OCI-M2 (cell line): ENCODE measurements around the gene CPE.
"Not testable (repeated sequence)": the region's sequence is repeated elsewhere in the genome, so short reads cannot be mapped to it uniquely, and the experiment has no call there.

Experiments used
- DNase-seq: peaks from one replicate; lab custom pipeline; 2025; ENCODE audit not compliant: unreplicated experiment; lab: John Stamatoyannopoulos, UW

Gene CPE

DNA sequence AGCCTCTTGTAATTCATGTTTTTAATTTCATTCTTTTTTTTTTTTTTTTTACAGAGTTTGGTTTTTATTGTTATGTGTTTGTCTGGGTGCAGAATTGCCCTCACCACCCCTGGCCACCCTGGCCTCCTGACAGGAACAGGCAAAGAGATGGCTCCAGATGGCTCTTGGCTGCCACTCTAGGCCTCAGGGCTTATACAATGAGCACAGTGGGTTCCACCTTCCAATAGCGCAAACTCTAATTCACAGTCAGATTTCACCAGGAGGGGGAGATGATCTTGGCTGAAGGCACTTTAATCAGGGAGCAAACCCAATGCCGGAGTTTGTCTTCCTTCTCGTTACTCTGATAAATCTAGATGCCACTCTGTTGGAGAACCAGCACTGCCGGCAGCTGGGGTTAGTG is 24.8 kb downstream of the CPE start:
- no peak for DNase-seq

DNA sequence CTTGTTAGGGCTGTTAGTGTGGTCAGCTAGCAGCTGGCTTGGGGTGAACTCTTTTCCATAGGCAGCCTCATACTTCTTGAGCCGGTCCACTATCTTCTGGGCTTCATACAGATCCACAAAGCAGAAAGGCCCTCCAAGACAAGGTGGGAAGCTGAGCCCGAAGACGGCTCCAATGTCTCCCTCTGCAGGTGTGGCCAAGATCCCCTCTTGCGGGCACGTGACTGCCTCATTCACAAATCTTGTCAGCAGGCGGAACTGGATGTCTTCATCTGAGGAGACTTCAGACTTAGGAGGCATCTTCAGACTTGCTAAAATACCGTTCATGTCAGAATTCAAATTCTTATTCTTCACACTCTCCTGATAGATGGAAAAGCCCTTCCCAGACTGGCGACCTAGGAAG is 25.3 kb downstream of the CPE start:
- no peak for DNase-seq

DNA sequence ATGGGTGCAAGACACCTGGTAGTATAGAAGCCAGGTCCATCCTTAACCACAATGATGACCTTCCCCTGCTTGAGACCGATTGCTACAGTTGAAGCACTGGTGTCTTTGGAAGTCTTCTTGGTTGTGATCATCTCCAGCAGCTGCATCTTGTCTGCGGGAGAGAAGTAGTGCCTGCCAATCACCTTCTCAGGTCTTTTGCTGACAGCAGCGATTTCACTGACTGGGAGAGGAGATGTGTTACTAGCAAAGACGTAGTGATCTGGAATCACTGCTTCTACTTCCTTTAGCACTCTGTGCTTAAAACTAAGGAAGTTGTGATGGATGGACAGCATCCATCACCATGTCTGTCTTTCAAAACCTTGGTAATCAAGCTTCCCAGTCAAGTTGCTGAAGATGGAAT is 25.9 kb downstream of the CPE start:
- no peak for DNase-seq

- no peak for DNase-seq
Observed at GRCh38 chr4:165410214-165410613, 31.4 kb downstream of the CPE start.

DNA sequence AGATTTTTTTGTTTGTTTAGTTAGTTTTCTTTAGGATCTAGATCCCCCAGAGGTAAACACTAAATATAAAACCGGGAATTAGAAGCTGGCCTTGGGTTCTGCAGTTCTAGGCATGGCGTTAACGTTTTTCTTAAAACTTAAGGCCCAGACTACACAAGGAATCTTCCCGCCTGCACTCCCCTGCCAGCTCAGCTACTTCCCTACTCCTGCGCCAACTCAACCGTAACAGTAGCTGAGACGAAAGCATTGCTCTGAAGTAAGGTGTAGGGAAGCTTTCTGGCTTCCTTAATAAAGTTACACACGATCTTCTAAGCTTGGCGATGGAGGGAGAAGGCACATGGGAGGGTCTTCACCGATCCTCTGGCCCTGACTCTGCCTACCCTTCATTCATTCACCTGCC is 37.1 kb downstream of the CPE start:
- no peak for DNase-seq

DNA sequence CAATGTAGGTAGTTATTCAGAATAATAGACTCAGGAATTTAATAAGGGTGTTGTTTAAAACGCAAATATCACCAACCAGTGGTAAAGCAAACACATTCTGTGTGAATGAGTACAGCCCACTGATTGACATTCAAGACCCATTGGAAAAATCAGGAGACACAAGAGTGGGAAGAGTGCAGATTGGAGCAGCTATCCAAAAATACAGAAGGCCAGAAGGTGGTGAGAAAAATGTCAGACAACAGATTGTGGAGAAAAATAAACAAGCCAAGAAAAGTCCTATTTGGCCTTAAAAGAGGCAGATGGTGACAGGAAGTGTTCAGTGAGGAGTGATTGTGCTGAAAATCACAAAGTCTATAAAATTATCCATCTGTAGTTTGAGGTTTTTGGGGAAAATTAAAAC is 39.3 kb downstream of the CPE start:
- no peak for DNase-seq

GRCh38 chr4:165425629-165426028 is 46.8 kb downstream of the CPE start:
- DNase-seq: no peak

DNA sequence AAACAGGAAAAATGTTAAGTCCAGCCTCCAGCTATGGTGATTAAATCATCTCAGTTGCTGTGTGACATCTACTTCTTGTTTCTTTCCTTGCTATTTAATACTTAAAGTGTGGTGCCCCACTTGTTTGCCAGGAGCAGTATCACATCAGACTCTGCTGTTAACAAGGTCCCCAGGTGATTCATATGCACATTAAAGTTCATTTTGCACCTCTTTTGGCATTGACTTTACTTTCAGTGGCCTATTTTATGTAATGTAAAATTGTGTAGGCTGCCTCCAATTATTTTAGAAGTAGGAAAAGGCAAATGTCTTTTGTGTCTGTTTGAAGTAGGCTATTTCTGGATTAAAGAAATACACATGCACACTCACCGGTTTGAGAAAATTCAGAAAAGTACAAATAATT is 47.5 kb downstream of the CPE start:
- DNase-seq: no peak

- no peak for DNase-seq
Observed at GRCh38 chr4:165426823-165427222, 48.0 kb downstream of the CPE start.

GRCh38 chr4:165428957-165429356 is 50.1 kb downstream of the CPE start:
- DNase-seq: no peak

- DNase-seq: no peak
Observed at GRCh38 chr4:165433529-165433928, 54.7 kb downstream of the CPE start.

GRCh38 chr4:165437691-165438090 is 58.9 kb downstream of the CPE start:
- no peak for DNase-seq

GRCh38 chr4:165439344-165439743 is 60.5 kb downstream of the CPE start:
- no peak for DNase-seq

- DNase-seq: no peak
Observed at GRCh38 chr4:165439981-165440380, 61.2 kb downstream of the CPE start.

DNA sequence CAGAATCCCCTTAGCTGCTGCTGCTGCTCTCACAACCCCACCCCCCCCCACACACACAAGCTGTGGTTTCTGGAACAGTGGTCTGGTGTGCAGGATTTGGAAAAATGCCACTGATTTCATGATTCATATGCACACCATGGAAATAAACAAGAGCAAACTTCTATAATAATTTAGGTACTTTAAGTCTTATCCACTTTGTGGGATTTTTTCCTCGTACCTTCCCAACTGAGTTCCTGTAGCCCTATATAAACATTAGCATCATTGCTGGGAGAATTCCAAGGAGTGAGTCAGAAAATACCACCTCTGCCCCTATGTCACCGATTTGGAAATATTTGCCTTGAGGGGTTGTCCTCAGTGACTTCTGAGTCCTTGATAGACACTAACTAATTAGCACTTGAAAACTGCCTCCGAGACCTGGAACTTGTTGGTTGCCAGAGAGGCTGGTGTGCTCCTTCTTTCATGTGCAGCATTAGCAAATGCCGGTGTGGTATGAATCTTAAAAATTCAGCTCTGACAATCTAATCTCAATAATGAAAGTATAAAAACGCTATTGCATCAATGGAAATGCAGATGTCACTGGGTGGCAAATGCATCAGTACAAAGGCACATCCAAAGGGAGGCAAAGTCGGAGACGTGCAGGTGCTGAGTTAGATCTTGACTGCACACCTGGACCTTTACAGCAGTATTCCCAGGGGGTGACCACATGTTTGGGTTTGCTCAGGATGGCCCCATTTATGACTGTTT is 61.8 kb downstream of the CPE start:
- no peak for DNase-seq

DNA sequence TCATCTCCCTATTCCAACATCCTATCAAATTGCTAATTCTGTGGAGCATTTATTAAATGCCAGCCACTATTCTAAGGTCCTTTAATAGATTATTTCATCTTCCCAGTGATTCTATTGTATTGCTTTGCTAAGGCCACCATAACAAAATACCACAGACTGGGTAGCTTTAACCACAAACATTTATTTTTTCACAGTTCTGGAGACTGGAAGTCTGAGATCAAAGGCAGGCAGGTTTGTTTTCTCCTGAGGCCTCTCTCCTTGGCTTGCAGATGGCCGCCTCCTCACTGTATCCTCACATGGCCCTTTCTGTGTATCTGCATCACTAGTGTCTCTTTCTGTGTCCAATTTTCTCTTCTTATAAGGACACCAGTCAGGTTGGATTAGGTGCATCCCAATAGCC is 64.5 kb downstream of the CPE start:
- no peak for DNase-seq

DNA sequence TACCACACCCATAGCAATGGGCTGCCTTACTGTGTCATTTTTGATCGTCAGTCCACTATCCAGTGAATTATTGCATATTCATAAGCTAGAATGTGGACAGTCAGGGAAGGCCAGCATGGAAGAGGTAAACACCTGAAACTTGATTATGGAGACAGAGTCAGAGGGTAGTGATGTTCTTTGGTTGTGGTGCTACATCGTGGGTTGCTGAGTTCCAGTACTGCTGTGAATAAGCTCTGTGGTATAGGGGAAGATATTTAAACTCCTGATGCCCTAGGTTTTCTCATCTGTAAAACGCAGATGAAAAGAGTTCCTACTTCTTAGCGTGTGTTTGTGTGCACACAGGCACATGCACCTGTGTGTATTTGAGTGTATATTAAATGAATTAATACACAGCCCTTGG is 69.9 kb downstream of the CPE start:
- DNase-seq: no peak

DNA sequence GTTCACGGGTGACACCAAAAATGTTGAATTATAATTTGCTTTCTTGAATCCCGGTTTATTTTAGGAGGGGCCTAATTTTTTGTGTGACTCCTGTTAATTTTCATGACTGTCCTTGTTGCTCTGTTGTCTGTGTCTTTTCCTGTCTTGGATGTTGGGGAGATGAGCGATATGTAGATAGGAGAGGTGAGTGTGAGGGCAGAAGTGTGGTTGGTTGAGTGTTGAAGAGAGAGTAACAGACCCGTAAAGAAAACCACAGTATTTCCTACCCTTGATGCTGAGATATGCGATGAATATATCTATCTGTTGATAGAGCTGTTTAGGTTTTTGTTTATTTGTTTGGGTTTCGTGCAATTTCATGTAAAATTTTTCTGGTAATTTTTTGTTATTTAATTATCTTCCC is 70.5 kb downstream of the CPE start:
- no peak for DNase-seq

DNA sequence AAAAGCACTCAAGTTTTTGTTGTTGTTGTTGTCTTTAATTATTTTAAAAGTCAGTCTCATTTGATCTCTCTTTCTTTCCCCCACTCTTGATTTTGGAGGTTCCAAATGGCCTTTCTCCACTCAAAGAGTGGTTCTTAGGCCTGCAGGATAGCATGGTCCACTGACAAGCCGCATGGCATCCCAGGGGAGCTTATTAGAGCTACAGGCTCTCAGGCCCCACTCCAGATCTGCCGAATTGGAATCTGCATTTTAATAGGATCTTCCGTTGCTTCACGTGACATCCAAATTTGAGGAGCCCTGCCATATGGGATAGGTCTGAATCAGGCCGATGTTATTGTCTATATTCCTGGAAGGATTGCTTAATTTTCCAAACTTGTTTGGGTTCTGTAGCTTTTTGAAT is 72.1 kb downstream of the CPE start:
- no peak for DNase-seq

DNA sequence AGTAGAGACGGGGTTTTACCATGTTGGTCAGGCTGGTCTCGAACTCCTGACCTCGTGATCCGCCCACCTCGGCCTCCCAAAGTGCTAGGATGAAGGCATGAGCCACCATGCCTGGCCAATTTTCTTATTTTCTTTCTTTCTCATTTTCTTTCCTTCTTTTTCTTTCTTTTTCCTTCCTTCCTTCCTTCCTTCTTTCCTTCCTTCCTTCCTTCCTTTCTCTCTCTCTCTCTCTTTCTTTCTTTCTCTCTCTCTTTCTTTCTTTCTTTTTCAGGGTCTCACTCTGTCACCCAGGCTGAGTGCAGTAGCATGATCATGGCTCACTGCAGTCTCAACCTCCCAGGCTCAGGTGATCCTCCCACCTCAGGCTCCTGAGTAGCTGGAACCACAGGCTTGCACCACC is 74.3 kb downstream of the CPE start:
- not testable (repeated sequence) for DNase-seq

- no peak for DNase-seq
Observed at GRCh38 chr4:165454426-165454825, 75.6 kb downstream of the CPE start.

GRCh38 chr4:165457793-165458192 is 79.0 kb downstream of the CPE start:
- no peak for DNase-seq

- DNase-seq: no peak
Observed at GRCh38 chr4:165458471-165458870, 79.7 kb downstream of the CPE start.
